Neutrophil (primary cell): Measurements from ENCODE around the gene CPED1.

Experiments used
- H3K27ac ChIP-seq: fragments of 200-600 bp; sonication (generic); 2 replicates; pipeline ENCODE4 v1.5.1; 2016; ENCODE audit warnings: mild to moderate bottlenecking, moderate library complexity
- H3K27me3 ChIP-seq: fragments of 200-600 bp; sonication (generic); 2 replicates; pipeline ENCODE4 v1.6.0; 2016; ENCODE audit warnings: mild to moderate bottlenecking
- H3K36me3 ChIP-seq: fragments of 200-600 bp; sonication (generic); 2 replicates; pipeline ENCODE4 v1.5.1; 2017
- H3K4me1 ChIP-seq, 2 experiments: fragments of 200-600 bp in 1 of 2; sonication (generic) in 1 of 2; 1 replicate in 1 of 2; 2 replicates in 1 of 2; pipeline versions ENCODE4 v1.5.1 to v1.6.1; 2013 to 2016; ENCODE audit warnings: low read depth in 1 of 2, low read length in 1 of 2, mild to moderate bottlenecking in 1 of 2, moderate library complexity in 1 of 2; ENCODE audit not compliant: control insufficient read depth in 1 of 2, insufficient read depth in 1 of 2
- H3K4me3 ChIP-seq, 2 experiments: fragments of 200-600 bp in 1 of 2; sonication (generic) in 1 of 2; 1 replicate in 1 of 2; 2 replicates in 1 of 2; pipeline ENCODE4 v1.5.1; 2013 to 2016; ENCODE audit warnings: low read depth in 1 of 2, low read length in 1 of 2, mild to moderate bottlenecking in 1 of 2, moderate library complexity in 1 of 2
- H3K9me3 ChIP-seq: fragments of 200-600 bp; sonication (generic); 2 replicates; pipeline ENCODE4 v1.5.1; 2016
- CTCF ChIP-seq: fragments of 200-600 bp; sonication (generic); IDR thresholded peaks from 2 replicates; pipeline ENCODE4 v1.5.1; 2016; ENCODE audit warnings: antibody characterized with exemption

Gene CPED1

GRCh38 chr7:121334376-121334775 lies 345.9 kb downstream of the CPED1 start:
- no peaks in the 10 kb centered on the region for H3K4me1 ChIP-seq
- H3K4me3 ChIP-seq, result no peak overlapping the region
- H3K9me3 ChIP-seq, result no peaks in the 10 kb centered on the region
- no peak for TF ChIP-seq CTCF
- no peaks in the 10 kb centered on the region for H3K36me3 ChIP-seq
- H3K27me3 ChIP-seq, result peaks cover 77% of the 10 kb centered on the region
- H3K27ac ChIP-seq, result no peak overlapping the region

GRCh38 chr7:121334875-121335648 lies 346.6 kb downstream of the CPED1 start:
- TF ChIP-seq CTCF, result no peak
- Histone ChIP-seq H3K4me1 (no peaks in the 10 kb centered on the region), H3K9me3 (no peaks in the 10 kb centered on the region), H3K36me3 (no peaks in the 10 kb centered on the region), H3K4me3 (no peak overlapping the region), H3K27me3 (peaks cover 70% of the 10 kb centered on the region), H3K27ac (no peak overlapping the region)

- no peak for TF ChIP-seq CTCF
- Histone ChIP-seq H3K27ac (no peak overlapping the region), H3K4me3 (no peak overlapping the region), H3K9me3 (no peaks in the 10 kb centered on the region), H3K4me1 (no peaks in the 10 kb centered on the region), H3K27me3 (peaks cover 55% of the 10 kb centered on the region), H3K36me3 (no peaks in the 10 kb centered on the region)
Observed at GRCh38 chr7:121336579-121336978, 348.1 kb downstream of the CPED1 start.

GRCh38 chr7:121337398-121337797 lies 348.9 kb downstream of the CPED1 start:
- H3K27me3 ChIP-seq, result peaks cover 47% of the 10 kb centered on the region
- H3K4me3 ChIP-seq, result no peak overlapping the region
- H3K4me1 ChIP-seq, result no peaks in the 10 kb centered on the region
- no peak overlapping the region for H3K27ac ChIP-seq
- H3K9me3 ChIP-seq, result no peaks in the 10 kb centered on the region
- TF ChIP-seq CTCF, result no peak
- no peaks in the 10 kb centered on the region for H3K36me3 ChIP-seq

GRCh38 chr7:121339082-121339481 lies 350.6 kb downstream of the CPED1 start:
- H3K27ac ChIP-seq, result no peak overlapping the region
- H3K4me3 ChIP-seq, result no peak overlapping the region
- H3K27me3 ChIP-seq, result peaks cover 30% of the 10 kb centered on the region
- no peaks in the 10 kb centered on the region for H3K36me3 ChIP-seq
- no peak for TF ChIP-seq CTCF
- no peaks in the 10 kb centered on the region for H3K4me1 ChIP-seq
- H3K9me3 ChIP-seq, result no peaks in the 10 kb centered on the region
